NCI-H82 treated with DMSO at 0.1 percent for 48 hours (cell line): Measurements from ENCODE around the gene SRD5A1.
A peak's percentile ranks its signal among the peaks of the same experiment; 100 is the strongest.

ENCODE experiments used
- DNase-seq: peaks from one replicate; lab custom pipeline; 2025; ENCODE audit not compliant: unreplicated experiment; lab: John Stamatoyannopoulos, UW

SRD5A1 gene, protein sequence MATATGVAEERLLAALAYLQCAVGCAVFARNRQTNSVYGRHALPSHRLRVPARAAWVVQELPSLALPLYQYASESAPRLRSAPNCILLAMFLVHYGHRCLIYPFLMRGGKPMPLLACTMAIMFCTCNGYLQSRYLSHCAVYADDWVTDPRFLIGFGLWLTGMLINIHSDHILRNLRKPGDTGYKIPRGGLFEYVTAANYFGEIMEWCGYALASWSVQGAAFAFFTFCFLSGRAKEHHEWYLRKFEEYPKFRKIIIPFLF

DNA sequence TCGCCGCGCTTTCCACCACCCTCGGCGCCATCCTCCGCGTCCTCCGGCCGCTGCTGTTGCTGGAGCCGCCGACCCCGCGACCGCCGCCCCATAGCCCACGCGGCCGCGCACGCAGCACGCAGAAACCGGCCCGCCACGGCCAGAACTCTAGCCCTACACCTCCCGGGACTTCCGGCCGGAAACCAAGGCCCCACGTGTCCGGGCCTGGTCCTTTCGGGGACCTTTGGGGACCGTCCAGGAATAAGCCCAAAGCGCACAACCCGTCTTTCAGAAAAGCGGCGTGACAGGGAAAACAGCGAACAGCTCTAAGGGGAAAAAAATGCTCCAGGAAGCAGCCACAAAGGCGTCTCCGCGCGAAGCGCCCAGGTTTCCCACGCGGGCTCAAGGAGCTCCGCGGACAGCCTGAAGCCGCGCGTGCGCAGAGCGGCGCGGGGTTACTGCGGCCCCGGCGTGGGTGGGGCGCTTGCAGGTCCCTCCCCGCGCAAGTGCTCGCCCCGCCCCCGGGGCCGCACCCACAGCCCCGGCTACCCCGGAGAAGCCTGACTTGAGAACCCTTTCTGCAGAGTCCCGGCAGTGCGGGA is at the start of gene SRD5A1, which contains the start of gene NSUN2:
SRD5A1 (plus strand) TSS at position 553 of the 581 bp plus-strand sequence. CDS start 137 bp downstream, outside the sequence.
NSUN2 (minus strand) TSS at position 157 of the 581 bp plus-strand sequence; CDS start at position 92, 65 bp downstream.
- peak; percentile 84 for DNase-seq

DNA sequence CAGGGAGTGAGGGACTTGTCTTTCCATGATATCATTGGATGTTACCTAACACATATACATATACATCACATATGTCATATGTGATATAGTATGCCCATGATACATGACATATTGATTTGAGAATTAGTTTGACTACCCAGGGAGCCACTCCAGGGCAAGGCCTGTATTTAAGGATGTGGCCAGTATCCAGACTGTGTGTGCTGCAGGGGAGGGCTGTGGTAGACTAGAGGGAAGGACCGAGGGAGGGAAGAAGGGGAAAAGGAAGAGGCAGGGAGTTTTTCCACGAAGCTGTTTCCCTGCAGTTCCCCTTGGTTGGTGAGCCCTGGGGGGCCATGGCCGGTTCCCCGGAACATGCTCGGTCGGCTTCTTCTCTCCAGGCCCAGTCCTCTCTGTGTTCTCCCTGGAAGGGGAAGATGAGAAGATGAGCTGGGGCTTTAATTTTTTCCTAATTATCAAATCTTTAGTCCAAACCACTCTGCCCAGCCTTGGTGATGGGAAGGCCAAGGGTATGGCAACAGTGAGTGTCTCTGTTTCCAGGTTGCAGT is 49.1 kb upstream of the SRD5A1 start:
- DNase-seq, result no peak

DNA sequence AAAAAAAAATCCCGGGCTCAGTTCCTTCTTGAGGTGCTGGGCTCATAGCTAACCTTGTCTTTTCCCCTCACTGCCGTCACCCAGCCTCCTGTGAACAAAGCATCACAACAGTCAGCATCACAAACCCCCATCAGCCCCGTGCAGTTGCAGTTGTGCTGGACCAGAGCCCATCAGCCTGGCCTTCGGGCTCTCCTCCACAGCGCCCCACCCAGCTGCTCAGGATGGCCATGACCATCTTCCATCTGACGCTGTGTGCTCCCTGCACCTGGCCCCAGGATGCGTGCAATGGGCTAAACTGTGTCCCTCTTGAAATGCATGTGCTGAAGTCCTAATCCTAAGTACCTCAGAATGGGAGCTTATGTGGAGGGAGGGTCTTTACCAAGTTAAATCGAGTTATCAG is 48.5 kb upstream of the SRD5A1 start:
- no peak for DNase-seq

DNA sequence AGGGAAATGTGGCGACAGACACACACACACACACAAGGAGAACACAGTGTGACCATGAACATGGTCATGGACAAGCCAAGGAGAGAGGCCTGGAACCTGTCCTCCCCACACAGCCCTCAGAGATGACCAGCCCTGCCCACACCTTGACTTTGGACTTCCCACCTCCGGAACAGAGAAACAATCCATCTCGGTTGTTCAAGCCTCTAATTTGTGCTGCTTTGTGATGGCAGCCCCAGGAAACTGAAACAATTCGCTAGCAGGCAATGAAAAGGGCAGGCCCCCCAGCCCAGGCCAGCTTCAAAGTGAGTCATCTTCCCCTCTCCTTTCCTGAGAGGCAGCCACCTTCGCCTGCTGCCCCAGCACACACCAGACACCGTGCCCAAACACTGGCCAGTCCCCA is 48.1 kb upstream of the SRD5A1 start:
- no peak for DNase-seq

DNA sequence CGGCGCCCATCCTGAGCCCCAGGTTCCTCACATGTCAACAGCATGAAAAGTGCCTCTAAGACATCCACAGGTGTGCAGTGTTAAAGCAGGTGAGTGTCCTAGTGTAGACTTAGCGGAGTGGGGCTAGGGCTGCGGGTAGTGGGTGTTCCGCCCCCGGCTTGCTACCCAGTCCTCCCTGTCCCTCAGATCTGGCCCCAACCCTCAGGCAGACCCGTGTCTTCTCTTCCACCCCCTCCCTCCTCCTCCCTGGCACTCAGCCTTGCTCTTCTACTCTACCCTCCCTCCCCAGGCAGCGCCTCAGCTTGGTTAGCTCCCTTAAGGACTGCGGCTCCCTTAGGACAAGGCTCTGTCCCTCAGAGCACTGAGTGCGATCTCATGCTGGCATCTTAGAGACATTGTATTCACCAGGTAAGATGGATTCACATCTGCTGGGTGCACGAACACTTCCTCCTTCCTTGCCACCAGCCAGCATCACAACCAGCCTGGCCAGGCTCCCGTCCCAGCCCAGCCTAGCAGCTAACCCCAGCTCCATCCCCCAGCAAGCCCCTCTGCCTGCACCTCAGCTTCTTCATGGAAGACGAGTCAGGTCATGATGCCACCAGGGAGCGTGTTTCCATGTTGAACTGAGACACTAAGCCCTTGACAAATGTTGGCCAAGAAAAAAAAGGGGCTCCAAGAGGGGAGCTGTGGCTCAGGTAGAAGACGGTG is 47.1 kb upstream of the SRD5A1 start:
- DNase-seq, result no peak

DNA sequence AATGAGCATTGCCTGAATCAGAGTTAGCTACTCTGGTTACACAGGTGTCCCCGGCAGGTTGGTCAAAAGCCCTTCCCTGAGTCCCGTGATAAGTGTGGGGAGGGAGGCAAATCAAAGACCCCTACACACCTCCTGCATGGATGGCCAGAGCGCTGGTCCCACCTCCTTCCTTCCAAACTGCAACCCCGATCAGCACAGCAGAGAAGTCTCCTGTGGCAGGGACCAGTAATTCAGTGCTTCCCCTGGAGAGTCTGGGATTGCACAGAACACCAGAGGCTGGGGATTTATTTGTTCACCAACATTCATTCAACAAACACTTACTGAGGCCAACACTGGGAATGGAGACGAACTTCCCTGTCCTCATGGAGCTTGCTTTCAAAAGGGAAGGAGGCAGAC is 46.6 kb upstream of the SRD5A1 start:
- no peak for DNase-seq

DNA sequence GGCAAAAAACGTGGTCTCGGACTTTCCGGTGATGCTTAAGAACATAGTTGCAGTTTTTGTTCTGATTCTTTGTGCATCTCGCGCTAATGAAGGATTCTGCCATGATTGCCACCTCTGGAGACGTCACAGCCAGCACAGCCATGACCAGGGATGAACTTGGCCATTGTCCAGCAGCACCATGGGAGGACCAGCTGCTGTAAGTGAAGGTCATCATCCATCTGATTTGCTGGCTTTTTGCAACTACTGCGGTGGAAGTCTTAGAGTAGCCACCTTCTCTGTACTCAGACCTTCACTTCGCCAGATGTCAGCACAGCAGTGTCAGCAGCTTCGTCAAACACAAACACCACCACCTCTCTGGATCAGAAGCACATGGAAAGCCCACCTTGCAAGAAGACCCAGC is 46.1 kb upstream of the SRD5A1 start:
- DNase-seq, result no peak

DNA sequence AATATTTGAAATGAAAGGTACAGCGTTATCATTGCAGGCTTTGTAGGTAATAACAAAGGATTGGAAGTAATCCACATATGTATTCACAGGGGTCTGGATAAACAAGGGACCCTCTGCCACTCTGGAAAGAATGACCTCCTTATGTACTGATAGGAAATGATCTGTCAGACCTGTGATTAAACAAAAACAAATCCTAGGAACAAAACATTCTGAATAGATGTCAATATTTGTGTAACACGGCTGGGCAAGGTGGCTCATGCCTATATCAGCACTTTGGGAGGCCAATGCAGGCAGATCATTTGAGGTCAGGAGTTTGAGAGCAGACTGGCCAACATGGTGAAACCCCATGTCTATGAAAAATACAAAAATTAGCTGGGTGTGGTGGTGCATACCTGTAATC is 42.7 kb upstream of the SRD5A1 start:
- DNase-seq, result no peak

DNA sequence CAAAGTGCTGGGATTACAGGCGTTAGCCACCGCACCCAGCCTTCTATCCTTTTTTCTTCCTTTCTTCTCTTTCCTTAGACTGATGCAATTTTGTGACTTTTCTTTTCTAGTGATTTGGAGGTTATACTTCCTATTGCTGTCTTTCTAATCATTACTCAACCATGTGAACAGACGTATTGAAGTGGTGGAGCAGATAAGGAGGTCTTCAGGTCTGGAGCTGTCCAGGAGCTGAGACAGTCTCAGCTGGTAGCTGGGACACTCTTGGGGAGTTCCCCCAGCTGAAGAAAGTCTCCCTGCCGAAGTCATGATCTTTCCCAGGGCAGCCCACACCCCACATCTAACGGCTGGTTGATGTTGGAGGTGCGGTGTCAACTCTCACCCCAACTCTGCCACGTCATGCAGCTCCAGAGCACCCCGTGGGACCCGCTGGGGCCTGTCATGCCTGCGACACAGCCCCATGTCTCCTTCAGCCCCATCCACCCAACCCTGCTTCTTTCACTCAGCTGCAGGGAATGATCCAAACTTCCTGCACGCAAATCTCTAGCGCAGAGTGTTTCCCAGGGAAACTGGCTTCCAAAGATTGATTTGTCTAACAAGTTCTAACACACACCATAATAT is 41.5 kb upstream of the SRD5A1 start:
- no peak for DNase-seq

DNA sequence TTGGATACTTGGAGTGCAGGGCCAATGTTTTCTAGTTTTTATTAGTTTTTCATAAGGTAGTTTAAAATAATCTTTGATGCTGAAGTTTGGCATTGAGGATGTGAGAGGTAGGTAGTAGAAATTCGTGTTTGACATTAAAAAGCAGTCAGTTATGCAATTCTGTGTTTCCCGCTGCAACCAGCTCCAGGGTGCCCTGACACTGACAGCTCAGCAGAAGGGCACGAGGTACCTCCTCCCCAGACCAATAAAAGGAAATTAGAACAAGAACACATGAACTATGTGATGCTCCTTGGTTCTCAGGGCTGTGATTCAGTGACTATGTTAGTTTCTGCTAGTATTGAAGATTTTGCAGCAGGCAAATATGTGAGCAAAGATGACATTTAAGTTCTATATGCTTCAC is 40.6 kb upstream of the SRD5A1 start:
- no peak for DNase-seq

DNA sequence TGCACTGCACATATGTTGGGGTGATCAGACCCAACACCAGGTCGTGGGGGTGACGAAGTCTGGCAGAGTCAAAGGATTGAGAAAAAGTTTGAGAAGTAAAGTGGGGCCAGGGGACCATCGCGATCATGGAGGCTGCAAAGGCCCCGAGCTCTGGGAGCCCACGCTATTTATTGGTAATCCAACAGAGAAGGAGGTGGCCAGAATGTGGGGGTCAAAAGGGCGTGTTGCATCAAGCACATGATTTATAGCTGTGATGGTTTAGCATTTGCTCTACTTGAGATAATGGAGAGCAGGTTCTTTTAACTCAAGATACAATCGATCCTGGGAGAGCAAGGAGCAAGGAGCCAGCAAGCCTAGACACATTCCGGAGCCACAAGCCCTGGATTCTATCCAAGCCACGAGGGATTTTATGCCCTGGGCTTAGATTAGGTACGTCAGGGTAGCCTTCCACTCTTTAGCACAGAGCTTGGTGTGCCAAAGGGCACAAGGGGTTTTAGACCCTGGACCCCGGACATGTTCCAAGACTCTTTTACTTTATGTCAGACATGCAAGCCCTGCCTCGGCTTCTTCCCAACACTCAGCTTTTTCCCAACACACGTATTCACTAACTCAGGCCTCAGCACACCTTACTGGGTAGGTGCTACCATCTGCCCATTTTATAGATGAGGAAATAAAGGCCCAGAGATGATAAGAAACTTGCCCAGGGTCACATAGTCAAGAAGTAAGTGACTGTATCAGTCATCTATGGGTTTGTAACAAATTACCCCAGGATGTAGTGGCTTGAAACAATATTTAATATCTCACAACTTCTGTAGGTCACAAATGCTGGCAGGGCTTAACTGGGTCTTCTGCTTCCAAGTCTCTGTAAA is 39.9 kb upstream of the SRD5A1 start:
- DNase-seq, result no peak

DNA sequence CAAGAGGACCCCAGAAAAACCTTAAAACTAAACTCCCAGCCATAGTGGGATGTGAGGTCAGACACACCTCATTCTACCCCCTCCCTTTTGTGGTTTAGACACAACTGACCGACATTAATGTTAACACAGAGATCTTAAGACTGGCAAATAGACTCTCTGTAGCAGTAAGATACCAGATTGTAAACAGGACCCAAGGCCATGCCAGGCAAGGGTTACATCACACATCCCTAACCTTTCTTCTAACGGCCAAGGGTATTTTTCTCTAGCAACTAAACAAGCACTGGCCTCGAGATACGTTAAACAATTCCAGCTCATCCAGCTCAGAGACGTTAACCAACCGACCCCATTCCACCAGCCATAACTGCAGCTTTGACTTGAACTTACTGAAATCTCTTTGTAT is 39.2 kb upstream of the SRD5A1 start:
- no peak for DNase-seq

DNA sequence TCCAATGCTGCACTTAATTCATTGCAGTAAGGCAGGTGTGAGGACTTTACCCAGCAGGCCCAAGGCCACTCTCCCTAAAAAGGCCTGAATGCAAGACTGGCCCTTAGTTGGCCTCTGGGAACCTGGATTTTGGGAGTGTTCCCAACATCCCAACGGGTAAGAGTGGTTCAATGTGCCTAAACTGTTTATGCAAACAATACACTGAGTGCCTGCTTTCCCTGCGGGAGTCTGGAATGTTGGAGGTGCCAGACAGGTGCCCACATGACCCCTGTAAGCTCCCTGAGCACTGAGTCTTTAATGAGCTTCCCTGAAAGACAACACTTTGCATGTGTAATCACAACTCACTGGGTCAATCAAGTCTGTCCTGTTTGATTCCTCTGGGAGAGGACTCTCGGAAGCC is 37.8 kb upstream of the SRD5A1 start:
- DNase-seq, result no peak

DNA sequence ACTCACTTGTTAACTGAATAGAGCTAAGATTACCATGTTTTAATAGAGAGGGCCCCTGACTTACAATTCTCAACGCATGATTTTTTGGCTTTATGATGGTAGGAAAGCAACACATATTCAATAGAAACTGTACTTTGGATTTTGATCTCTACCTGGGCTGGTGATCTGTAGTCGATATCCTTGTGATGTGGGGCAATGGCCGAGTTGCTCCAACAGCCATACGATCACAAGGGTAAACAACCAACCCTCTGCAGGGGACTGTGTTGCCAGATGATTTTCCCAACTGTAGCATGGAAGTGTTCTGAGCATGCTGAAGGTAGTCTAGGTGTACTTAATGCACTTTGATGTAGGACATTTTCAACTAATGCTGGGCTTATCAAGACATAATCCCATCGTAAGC is 36.9 kb upstream of the SRD5A1 start:
- DNase-seq, result no peak

DNA sequence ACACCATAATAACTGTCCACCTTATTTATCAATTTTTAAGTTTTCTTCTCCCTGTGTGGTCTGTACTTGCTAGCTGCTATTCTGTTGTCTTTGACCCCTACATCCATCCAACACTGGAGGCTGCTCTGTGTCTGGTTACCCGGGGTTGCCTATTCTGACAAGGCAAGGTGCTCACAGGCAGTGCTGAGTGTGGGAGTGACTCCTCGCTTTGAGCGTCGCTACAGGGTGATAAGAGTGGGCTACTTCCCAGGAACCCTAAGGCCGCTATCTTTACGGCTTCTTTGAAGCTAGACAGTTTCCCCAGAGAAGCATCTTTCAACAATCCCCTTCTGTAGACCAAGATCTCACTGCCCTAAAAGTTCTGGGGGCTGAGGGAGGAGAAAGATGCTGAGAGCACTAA is 35.7 kb upstream of the SRD5A1 start:
- DNase-seq, result no peak

DNA sequence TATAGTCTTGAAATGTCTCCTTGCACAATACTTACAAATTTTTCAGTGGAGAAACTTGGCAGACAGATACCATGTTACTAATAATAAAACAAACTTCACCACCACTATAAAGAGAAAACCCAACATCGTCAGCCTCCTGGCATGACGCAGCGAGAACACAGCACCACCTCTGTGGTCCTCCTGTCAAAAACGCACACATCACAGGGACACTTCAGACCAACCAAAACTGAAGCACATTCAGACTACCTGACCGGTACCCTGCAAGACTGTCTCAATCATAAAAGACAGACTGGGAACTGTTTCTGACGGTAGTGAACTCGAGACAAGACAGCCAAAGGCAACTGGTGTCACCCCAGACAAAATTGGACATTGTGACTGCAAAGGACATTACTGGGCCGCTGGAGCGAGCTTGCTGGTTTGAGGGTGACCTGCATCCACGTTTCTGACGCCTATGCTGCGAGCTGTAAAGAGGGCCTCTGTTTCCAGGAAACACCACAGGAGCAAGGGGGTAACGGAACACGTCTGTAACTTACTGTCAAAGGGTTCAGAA is 34.8 kb upstream of the SRD5A1 start:
- DNase-seq, result no peak

DNA sequence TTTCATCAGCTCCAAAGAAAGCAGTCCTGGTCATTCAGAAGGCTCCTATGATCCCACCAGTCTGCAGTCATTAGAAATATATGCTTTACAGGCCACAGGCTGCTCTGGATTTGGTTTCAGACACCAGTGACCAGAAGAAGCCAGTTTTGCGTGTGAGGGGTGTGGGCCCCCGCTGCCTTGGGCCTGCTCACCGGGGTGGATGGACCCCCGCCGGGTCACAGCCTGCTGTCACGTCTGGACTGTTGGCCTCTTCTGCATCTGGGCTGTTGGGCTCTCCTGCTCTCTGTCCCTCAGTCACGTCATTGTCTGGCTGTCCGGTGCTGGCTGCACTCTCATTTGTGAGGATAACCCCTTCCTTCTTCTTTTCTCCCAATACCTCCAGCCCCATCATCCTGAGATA is 33.5 kb upstream of the SRD5A1 start:
- DNase-seq, result no peak

DNA sequence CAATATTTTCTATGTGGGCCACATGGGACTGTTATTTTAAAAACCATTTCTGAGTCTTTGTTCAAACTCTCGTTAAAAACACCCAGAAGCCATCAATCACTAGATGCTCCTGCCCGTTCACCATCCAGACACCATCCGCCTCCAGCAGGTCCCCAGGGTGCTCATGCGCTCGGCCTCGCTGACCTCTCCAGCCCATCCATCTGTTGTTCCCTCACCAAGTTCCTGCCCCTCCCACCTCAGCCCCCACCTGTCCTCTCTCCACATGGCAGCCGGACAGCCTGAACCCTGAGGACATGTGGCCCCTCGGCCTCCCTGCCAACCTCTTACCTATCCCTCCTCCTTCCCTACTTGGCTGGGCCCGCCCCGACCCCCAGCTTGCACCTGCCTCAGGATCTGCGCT is 32.0 kb upstream of the SRD5A1 start:
- no peak for DNase-seq

DNA sequence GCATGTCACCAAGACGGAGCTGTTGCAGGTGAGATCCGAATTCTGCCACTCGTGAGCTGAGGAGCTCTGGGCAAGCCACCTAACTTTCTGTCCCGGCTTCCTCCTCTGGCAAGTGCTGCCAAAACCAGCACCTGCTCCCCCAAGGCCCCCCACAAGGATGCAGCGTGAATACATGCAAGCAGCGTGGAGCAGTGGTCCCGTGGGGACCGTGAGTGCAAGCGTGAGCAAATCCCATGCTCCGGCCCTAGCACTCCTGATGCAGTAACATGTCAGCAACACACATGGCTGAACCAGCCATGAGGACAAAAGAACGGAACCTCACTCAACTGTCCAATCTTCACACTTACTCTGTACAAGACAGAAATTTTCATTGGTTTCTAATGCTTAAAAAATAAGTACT is 31.4 kb upstream of the SRD5A1 start:
- no peak for DNase-seq

DNA sequence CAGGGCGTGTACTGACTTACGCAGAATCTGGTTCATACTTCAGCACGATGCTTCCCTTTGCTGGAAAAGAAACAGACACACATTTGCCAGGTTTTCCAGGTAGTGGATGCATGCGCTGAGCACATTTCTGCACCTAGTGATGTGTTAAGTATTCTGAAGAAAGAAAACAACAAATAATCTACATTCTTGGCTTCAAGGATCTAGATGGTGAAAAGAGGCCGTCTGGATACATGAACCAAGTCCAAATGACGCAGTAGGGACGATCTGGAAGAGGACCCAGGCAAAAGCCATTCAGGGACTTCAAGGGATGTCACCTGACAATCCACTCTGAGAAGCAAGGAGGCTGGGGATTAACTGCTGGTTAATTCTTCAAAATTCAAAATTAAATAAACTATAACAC is 30.8 kb upstream of the SRD5A1 start:
- no peak for DNase-seq
